ENCODE results near the gene KLK4. TPM values are rescaled to one million over a fixed set of nuclear protein-coding genes. Genes with fewer than 3 reads are reported as not detected.

Gene KLK4
- total and polyA plus RNA-seq, 9 of the 15 experiments (the other 6 are each of a cell fraction or from before 2014, with no cell fraction given): not detected

- TF ChIP-seq PREB (CRISPR knock-in tag; IDR thresholded peaks at IDR 0.05) (no peak), SMARCE1 (IDR thresholded peaks at IDR 0.05) (no peak), NFATC3 (IDR thresholded peaks at IDR 0.05) (no peak), FOXK1 (CRISPR knock-in tag; IDR thresholded peaks at IDR 0.05; ENCODE audit: borderline replicate concordance) (no peak), FOXM1 (IDR thresholded peaks at IDR 0.05; ENCODE audit: low read depth) (no peak), FOXM1 (CRISPR knock-in tag; IDR thresholded peaks at IDR 0.05; ENCODE audit: low read depth) (no peak)
These were observed 21.0 kb upstream of the KLK4 start (continued) for GRCh38 chr19:50932018-50932689.

GRCh38 chr19:50931023-50931422 lies 19.8 kb upstream of the KLK4 start:
- Histone ChIP-seq H3K9ac (ENCODE audit: insufficient read depth in 1 of 2, low read depth in 2 of 2, low read length in 2 of 2) (no peak overlapping the region), H2AFZ (ENCODE audit: low read depth, low read length) (no peak overlapping the region), H3K9me3 (replicated peaks; ENCODE audit: control insufficient read depth, insufficient read depth, low read depth, low read length) (no peaks in the 10 kb centered on the region), H3K4me2 (ENCODE audit: insufficient read depth, low read length) (no peak overlapping the region), H3K4me3 (no peak overlapping the region), H3K36me3 (ENCODE audit: control insufficient read depth, insufficient read depth, low read length) (no peaks in the 10 kb centered on the region), H4K20me1 (replicated peaks; ENCODE audit: control insufficient read depth, insufficient read depth, low read length) (peaks cover 5% of the 10 kb centered on the region; the same call in 1 of the 2 replicates), H3K9me1 (ENCODE audit: control insufficient read depth, insufficient read depth, low read length) (no peaks in the 10 kb centered on the region), H3K27me3 (ENCODE audit: control insufficient read depth in 2 of 2, insufficient read depth in 2 of 2, low read length in 2 of 2) (peaks cover 3 to 18% of the 10 kb centered on the region in 2 experiments; a peak in 3 of 5 replicates), H3K4me1 (replicated peaks in 1 of 2; ENCODE audit: control insufficient read depth in 2 of 2, insufficient read depth in 2 of 2, low read length in 2 of 2) (peaks cover 0 to 4% of the 10 kb centered on the region in 2 experiments; a peak in 2 of 5 replicates), H3K27ac (ENCODE audit: extremely low read depth, low read depth, low read length) (no peak overlapping the region), H3K79me2 (ENCODE audit: control insufficient read depth, insufficient read depth, low read length) (no peaks in the 10 kb centered on the region)
- no peak for DNase-seq (ENCODE audit: extremely low read depth in 1 of 4, low spot score in 3 of 4)
- BruUV-seq (replicated peaks): no TSS peak
- ATAC-seq: no peak
- FAIRE-seq: no peak
- ChIA-PET CTCF (ENCODE audit: low intra/inter-chr PET ratio) (no interaction called here), POLR2A (no interaction called here)
- intact Hi-C loops (cut with micrococcal nuclease) (loop anchor here (2.0 kb wide), 2 partner anchors 86 to 164 kb away; no protein-coding TSS in a partner anchor), in situ Hi-C loops (cut with MboI) (no loop called here)
- TF ChIP-seq TAF15 (IDR thresholded peaks at IDR 0.05; ENCODE audit: low read depth, low read length): no peak
- TF ChIP-seq SP2 (IDR thresholded peaks at IDR 0.05; ENCODE audit: extremely low read depth, low read depth, low read length, poor library complexity, severe bottlenecking): no peak
- TF ChIP-seq BACH1 (tag; IDR thresholded peaks at IDR 0.05): no peak
- TF ChIP-seq CTBP1 (IDR thresholded peaks at IDR 0.05; ENCODE audit: borderline replicate concordance): no peak
- TF ChIP-seq TRIM24 (IDR thresholded peaks at IDR 0.05): no peak
- no peak for TF ChIP-seq RNF2 (IDR thresholded peaks at IDR 0.05)
- no peak for TF ChIP-seq ZBTB8A (IDR thresholded peaks at IDR 0.05; ENCODE audit: partially characterized antibody)
- TF ChIP-seq JUNB (CRISPR knock-in tag; conservative IDR thresholded peaks at IDR 0.05): no peak
- no peak for TF ChIP-seq PRPF4 (IDR thresholded peaks at IDR 0.05; ENCODE audit: insufficient read depth, low read depth, low read length, poor library complexity, severe bottlenecking)
- no peak for TF ChIP-seq ZNF778 (CRISPR knock-in tag; IDR thresholded peaks at IDR 0.05)
- no peak for TF ChIP-seq ATF2 (CRISPR knock-in tag; IDR thresholded peaks at IDR 0.05)
- no peak for TF ChIP-seq MECOM (CRISPR knock-in tag; IDR thresholded peaks at IDR 0.05)
- TF ChIP-seq TAF7 (tag; IDR thresholded peaks at IDR 0.05): no peak
- TF ChIP-seq CC2D1A (IDR thresholded peaks at IDR 0.05): no peak
- TF ChIP-seq TBP (optimal IDR thresholded peaks at IDR 0.05; ENCODE audit: low read depth, low read length): no peak
- TF ChIP-seq ZNF586 (CRISPR knock-in tag; conservative IDR thresholded peaks at IDR 0.05): no peak

Data from K562 (cell line).